ENCODE measurements around the gene PDXDC1.
"Not testable (repeated sequence)": the region's sequence is repeated elsewhere in the genome, so short reads cannot be mapped to it uniquely, and the experiment has no call there.

PDXDC1 gene

GRCh38 chr16:15142891-15143600 is 168.2 kb downstream of the PDXDC1 start:
- not testable (repeated sequence) for H4K20me1 ChIP-seq (ENCODE audit: insufficient read depth, low read length); H3K4me1 ChIP-seq (ENCODE audit: low read length); H3K36me3 ChIP-seq (replicated peaks; ENCODE audit: low read depth, low read length); H3K4me3 ChIP-seq (ENCODE audit: low read length); H3K27ac ChIP-seq (ENCODE audit: low read length); H2AFZ ChIP-seq (ENCODE audit: low read depth, low read length); H3K27me3 ChIP-seq (ENCODE audit: low read depth, low read length); H3K4me2 ChIP-seq (ENCODE audit: low read length); H3K9me3 ChIP-seq (ENCODE audit: insufficient read depth, low read length); H3K9ac ChIP-seq (ENCODE audit: low read length); H3K79me2 ChIP-seq (ENCODE audit: low read length)

GRCh38 chr16:15143601-15144091 is 168.8 kb downstream of the PDXDC1 start:
- not testable (repeated sequence) for H2AFZ ChIP-seq (ENCODE audit: low read depth, low read length); H3K4me3 ChIP-seq (ENCODE audit: low read length); H3K9ac ChIP-seq (ENCODE audit: low read length); H3K27me3 ChIP-seq (ENCODE audit: low read depth, low read length); H3K4me2 ChIP-seq (ENCODE audit: low read length); H3K4me1 ChIP-seq (ENCODE audit: low read length); H3K79me2 ChIP-seq (ENCODE audit: low read length); H3K36me3 ChIP-seq (replicated peaks; ENCODE audit: low read depth, low read length); H4K20me1 ChIP-seq (ENCODE audit: insufficient read depth, low read length); H3K9me3 ChIP-seq (ENCODE audit: insufficient read depth, low read length); H3K27ac ChIP-seq (ENCODE audit: low read length)

GRCh38 chr16:15144092-15144631 is 169.3 kb downstream of the PDXDC1 start:
- not testable (repeated sequence) for H3K27me3 ChIP-seq (ENCODE audit: low read depth, low read length); H3K4me3 ChIP-seq (ENCODE audit: low read length); H3K9me3 ChIP-seq (ENCODE audit: insufficient read depth, low read length); H3K9ac ChIP-seq (ENCODE audit: low read length); H3K27ac ChIP-seq (ENCODE audit: low read length); H4K20me1 ChIP-seq (ENCODE audit: insufficient read depth, low read length); H2AFZ ChIP-seq (ENCODE audit: low read depth, low read length); H3K4me1 ChIP-seq (ENCODE audit: low read length); H3K4me2 ChIP-seq (ENCODE audit: low read length); H3K79me2 ChIP-seq (ENCODE audit: low read length); H3K36me3 ChIP-seq (replicated peaks; ENCODE audit: low read depth, low read length)

GRCh38 chr16:15144781-15145417 is 170.1 kb downstream of the PDXDC1 start:
- not testable (repeated sequence) for H3K27ac ChIP-seq (ENCODE audit: low read length); H4K20me1 ChIP-seq (ENCODE audit: insufficient read depth, low read length); H3K36me3 ChIP-seq (replicated peaks; ENCODE audit: low read depth, low read length); H3K9me3 ChIP-seq (ENCODE audit: insufficient read depth, low read length); H3K27me3 ChIP-seq (ENCODE audit: low read depth, low read length); H3K9ac ChIP-seq (ENCODE audit: low read length); H3K4me1 ChIP-seq (ENCODE audit: low read length); H3K4me3 ChIP-seq (ENCODE audit: low read length); H2AFZ ChIP-seq (ENCODE audit: low read depth, low read length); H3K4me2 ChIP-seq (ENCODE audit: low read length); H3K79me2 ChIP-seq (ENCODE audit: low read length)

- H3K79me2 ChIP-seq (ENCODE audit: low read length); H4K20me1 ChIP-seq (ENCODE audit: insufficient read depth, low read length): not testable (repeated sequence)
Observed at GRCh38 chr16:15145418-15146263, 170.8 kb downstream of the PDXDC1 start.

GRCh38 chr16:15146264-15146662 is 171.4 kb downstream of the PDXDC1 start:
- not testable (repeated sequence) for H3K9me3 ChIP-seq (ENCODE audit: insufficient read depth, low read length); H3K4me2 ChIP-seq (ENCODE audit: low read length); H2AFZ ChIP-seq (ENCODE audit: low read depth, low read length); H3K27ac ChIP-seq (ENCODE audit: low read length); H3K36me3 ChIP-seq (replicated peaks; ENCODE audit: low read depth, low read length); H3K4me1 ChIP-seq (ENCODE audit: low read length); H3K27me3 ChIP-seq (ENCODE audit: low read depth, low read length); H3K79me2 ChIP-seq (ENCODE audit: low read length); H4K20me1 ChIP-seq (ENCODE audit: insufficient read depth, low read length); H3K4me3 ChIP-seq (ENCODE audit: low read length); H3K9ac ChIP-seq (ENCODE audit: low read length)

More at GRCh38 chr16:15145418-15146263, 170.8 kb downstream of the PDXDC1 start:
- not testable (repeated sequence) for H2AFZ ChIP-seq (ENCODE audit: low read depth, low read length); H3K4me1 ChIP-seq (ENCODE audit: low read length); H3K36me3 ChIP-seq (replicated peaks; ENCODE audit: low read depth, low read length); H3K27ac ChIP-seq (ENCODE audit: low read length); H3K4me2 ChIP-seq (ENCODE audit: low read length); H3K9ac ChIP-seq (ENCODE audit: low read length); H3K9me3 ChIP-seq (ENCODE audit: insufficient read depth, low read length); H3K4me3 ChIP-seq (ENCODE audit: low read length); H3K27me3 ChIP-seq (ENCODE audit: low read depth, low read length)

GRCh38 chr16:15148831-15149230 is 174.0 kb downstream of the PDXDC1 start:
- not testable (repeated sequence) for H3K9ac ChIP-seq (ENCODE audit: low read length); H2AFZ ChIP-seq (ENCODE audit: low read depth, low read length)

GRCh38 chr16:15149260-15149659 is 174.4 kb downstream of the PDXDC1 start:
- H3K4me2 ChIP-seq (ENCODE audit: low read length); H3K27me3 ChIP-seq (ENCODE audit: low read depth, low read length); H3K36me3 ChIP-seq (replicated peaks; ENCODE audit: low read depth, low read length); H3K9ac ChIP-seq (ENCODE audit: low read length); H3K4me3 ChIP-seq (ENCODE audit: low read length); H3K4me1 ChIP-seq (ENCODE audit: low read length); H2AFZ ChIP-seq (ENCODE audit: low read depth, low read length); H3K9me3 ChIP-seq (ENCODE audit: insufficient read depth, low read length); H3K27ac ChIP-seq (ENCODE audit: low read length); H4K20me1 ChIP-seq (ENCODE audit: insufficient read depth, low read length): not testable (repeated sequence)
- H3K79me2 ChIP-seq (ENCODE audit: low read length) = peaks cover 11% of the 10 kb centered on the region; the same call in 1 of the 2 replicates

More at GRCh38 chr16:15148831-15149230, 174.0 kb downstream of the PDXDC1 start:
- H3K36me3 ChIP-seq (replicated peaks; ENCODE audit: low read depth, low read length); H3K27ac ChIP-seq (ENCODE audit: low read length); H4K20me1 ChIP-seq (ENCODE audit: insufficient read depth, low read length); H3K4me2 ChIP-seq (ENCODE audit: low read length); H3K27me3 ChIP-seq (ENCODE audit: low read depth, low read length); H3K9me3 ChIP-seq (ENCODE audit: insufficient read depth, low read length); H3K4me3 ChIP-seq (ENCODE audit: low read length); H3K4me1 ChIP-seq (ENCODE audit: low read length); H3K79me2 ChIP-seq (ENCODE audit: low read length): not testable (repeated sequence)

GRCh38 chr16:15154005-15154404 is 179.2 kb downstream of the PDXDC1 start:
- not testable (repeated sequence) for H4K20me1 ChIP-seq (ENCODE audit: insufficient read depth, low read length); H3K27me3 ChIP-seq (ENCODE audit: low read depth, low read length); H3K4me1 ChIP-seq (ENCODE audit: low read length); H3K9me3 ChIP-seq (ENCODE audit: insufficient read depth, low read length); H2AFZ ChIP-seq (ENCODE audit: low read depth, low read length); H3K36me3 ChIP-seq (replicated peaks; ENCODE audit: low read depth, low read length); H3K79me2 ChIP-seq (ENCODE audit: low read length); H3K27ac ChIP-seq (ENCODE audit: low read length)
- peak overlapping the region; percentile 51 for H3K4me2 ChIP-seq (ENCODE audit: low read length)
- peak overlapping the region; percentile 81 for H3K4me3 ChIP-seq (ENCODE audit: low read length)
- peak overlapping the region; percentile 61 for H3K9ac ChIP-seq (ENCODE audit: low read length)

All from OCI-LY3 (cell line).